ENCODE data around the gene DKK1. TPM values are rescaled to one million over a fixed set of nuclear protein-coding genes. Genes with fewer than 3 reads are reported as not detected.

Gene DKK1
- total RNA-seq: 1 to 10 TPM in 4 of 7 donors, under 1 TPM in 1, not detected in 2; 0.44 to 4.4 (median 1.4) TPM
- 1 to 10 TPM; 4.9 to 7.7 (median 6.9) TPM for polyA plus RNA-seq
- long read RNA-seq, donor 1: 0 reads
- long read RNA-seq, donor 2: 0 reads

- peak; percentile 88 for DNase-seq
- peak within 1 kb of the TSS; percentile 31 to 73 (median 44) for H3K4me3 ChIP-seq
- intact Hi-C loops (cut with DNase I; ENCODE audit: low total_unique reads): no loop called here
- no peaks in the 10 kb centered on the region for H3K9me3 ChIP-seq
- WGBS, 5 donors: 0 to 3% (median 1%) methylated on average over 39 to 55 of the region's 55 CpGs
- H3K27ac ChIP-seq: peak within 1 kb of the TSS in 5 of 8 donors; percentile 2 to 56 (median 45)
- peaks cover 4 to 65% (median 31%) of the 10 kb centered on the region in 7 donors for H3K27me3 ChIP-seq (replicated peaks in 1 of 7)
- no peaks in the 10 kb centered on the region for H3K36me3 ChIP-seq
- TF ChIP-seq POLR2A (IDR thresholded peaks at IDR 0.05) (no peak), CTCF (IDR thresholded peaks at IDR 0.05 in 8 of 11, conservative IDR thresholded peaks at IDR 0.05 in 3 of 11) (peak in 10 of 11 experiments; percentile 15 to 73 (median 52)), POLR2AphosphoS5 (IDR thresholded peaks at IDR 0.05) (peak in 1 of 3 donors; percentile 28)
- H3K4me1 ChIP-seq: peaks cover 0 to 30% (median 20%) of the 10 kb centered on the region in 6 donors
Observed at GRCh38 chr10:52313933-52314821, at the start of gene DKK1. DKK1 (plus strand) TSS chr10:52314281; CDS start chr10:52314435, 154 bp downstream.

- TF ChIP-seq POLR2A (IDR thresholded peaks at IDR 0.05): no peak
- no peak for TF ChIP-seq POLR2AphosphoS5 (IDR thresholded peaks at IDR 0.05)
- TF ChIP-seq CTCF (IDR thresholded peaks at IDR 0.05 in 8 of 11, conservative IDR thresholded peaks at IDR 0.05 in 3 of 11): no peak
- Histone ChIP-seq H3K4me3 (no peak overlapping the region), H3K4me1 (no peaks in the 10 kb centered on the region), H3K36me3 (no peaks in the 10 kb centered on the region), H3K9me3 (no peaks in the 10 kb centered on the region), H3K27me3 (replicated peaks in 1 of 7) (no peaks in the 10 kb centered on the region), H3K27ac (no peak overlapping the region)
- 76 to 88% (median 83%) methylated on average over 3 of the region's 3 CpGs for WGBS, 5 donors
- intact Hi-C loops (cut with DNase I; ENCODE audit: low total_unique reads): no loop called here
- DNase-seq: no peak
Observed at GRCh38 chr10:52265131-52265926, 48.8 kb upstream of the DKK1 start.

GRCh38 chr10:52266858-52267257 lies 47.2 kb upstream of the DKK1 start:
- no peak for DNase-seq

More at GRCh38 chr10:52266858-52267257, 47.2 kb upstream of the DKK1 start:
- no peaks in the 10 kb centered on the region for H3K27me3 ChIP-seq (replicated peaks in 1 of 7)
- no peak overlapping the region for H3K4me3 ChIP-seq
- 67 to 85% (median 70%) methylated on average over 1 of the region's 1 CpG for WGBS, 5 donors
- no peaks in the 10 kb centered on the region for H3K9me3 ChIP-seq
- intact Hi-C loops (cut with DNase I; ENCODE audit: low total_unique reads): no loop called here
- H3K4me1 ChIP-seq: no peaks in the 10 kb centered on the region
- H3K36me3 ChIP-seq: no peaks in the 10 kb centered on the region
- H3K27ac ChIP-seq: no peak overlapping the region
- TF ChIP-seq CTCF (IDR thresholded peaks at IDR 0.05 in 8 of 11, conservative IDR thresholded peaks at IDR 0.05 in 3 of 11) (no peak), POLR2A (IDR thresholded peaks at IDR 0.05) (no peak), POLR2AphosphoS5 (IDR thresholded peaks at IDR 0.05) (no peak)

All from spleen (tissue), 13 donors.